Measurements from ENCODE around the gene KLF7.

DNA sequence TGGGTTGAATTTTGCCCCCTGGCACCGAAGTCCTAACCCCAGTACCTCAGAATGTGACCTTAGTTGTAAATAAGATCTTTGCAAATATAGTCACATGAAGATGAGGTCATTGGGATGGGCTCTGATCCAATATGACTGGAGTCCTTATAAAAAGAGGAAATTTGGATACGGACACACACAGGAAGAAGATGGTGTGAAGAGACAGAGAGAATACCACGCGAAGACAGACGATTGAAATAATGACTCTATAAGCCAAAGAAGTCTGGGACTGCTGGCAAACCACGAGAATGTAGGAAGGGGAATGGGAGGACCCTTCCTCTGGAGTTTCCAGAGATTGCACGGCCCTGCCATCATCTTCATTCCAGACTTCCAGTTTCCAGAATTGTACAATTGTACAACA lies 127.9 kb downstream of the KLF7 start:
- TF ChIP-seq, protein P1, sequence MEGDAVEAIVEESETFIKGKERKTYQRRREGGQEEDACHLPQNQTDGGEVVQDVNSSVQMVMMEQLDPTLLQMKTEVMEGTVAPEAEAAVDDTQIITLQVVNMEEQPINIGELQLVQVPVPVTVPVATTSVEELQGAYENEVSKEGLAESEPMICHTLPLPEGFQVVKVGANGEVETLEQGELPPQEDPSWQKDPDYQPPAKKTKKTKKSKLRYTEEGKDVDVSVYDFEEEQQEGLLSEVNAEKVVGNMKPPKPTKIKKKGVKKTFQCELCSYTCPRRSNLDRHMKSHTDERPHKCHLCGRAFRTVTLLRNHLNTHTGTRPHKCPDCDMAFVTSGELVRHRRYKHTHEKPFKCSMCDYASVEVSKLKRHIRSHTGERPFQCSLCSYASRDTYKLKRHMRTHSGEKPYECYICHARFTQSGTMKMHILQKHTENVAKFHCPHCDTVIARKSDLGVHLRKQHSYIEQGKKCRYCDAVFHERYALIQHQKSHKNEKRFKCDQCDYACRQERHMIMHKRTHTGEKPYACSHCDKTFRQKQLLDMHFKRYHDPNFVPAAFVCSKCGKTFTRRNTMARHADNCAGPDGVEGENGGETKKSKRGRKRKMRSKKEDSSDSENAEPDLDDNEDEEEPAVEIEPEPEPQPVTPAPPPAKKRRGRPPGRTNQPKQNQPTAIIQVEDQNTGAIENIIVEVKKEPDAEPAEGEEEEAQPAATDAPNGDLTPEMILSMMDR (IDR thresholded peaks at IDR 0.05) = no peak
- no peak for TF ChIP-seq POLR2A (IDR thresholded peaks at IDR 0.05)

Data from right lobe of liver (tissue), 4 donors.